Measurements from ENCODE around the gene ANKRD34A. TPM values are rescaled to one million over a fixed set of nuclear protein-coding genes. Genes with fewer than 3 reads are reported as not detected.

Gene ANKRD34A
- total RNA-seq, 1 experiment from 2014 or later = 0.69 TPM

DNA sequence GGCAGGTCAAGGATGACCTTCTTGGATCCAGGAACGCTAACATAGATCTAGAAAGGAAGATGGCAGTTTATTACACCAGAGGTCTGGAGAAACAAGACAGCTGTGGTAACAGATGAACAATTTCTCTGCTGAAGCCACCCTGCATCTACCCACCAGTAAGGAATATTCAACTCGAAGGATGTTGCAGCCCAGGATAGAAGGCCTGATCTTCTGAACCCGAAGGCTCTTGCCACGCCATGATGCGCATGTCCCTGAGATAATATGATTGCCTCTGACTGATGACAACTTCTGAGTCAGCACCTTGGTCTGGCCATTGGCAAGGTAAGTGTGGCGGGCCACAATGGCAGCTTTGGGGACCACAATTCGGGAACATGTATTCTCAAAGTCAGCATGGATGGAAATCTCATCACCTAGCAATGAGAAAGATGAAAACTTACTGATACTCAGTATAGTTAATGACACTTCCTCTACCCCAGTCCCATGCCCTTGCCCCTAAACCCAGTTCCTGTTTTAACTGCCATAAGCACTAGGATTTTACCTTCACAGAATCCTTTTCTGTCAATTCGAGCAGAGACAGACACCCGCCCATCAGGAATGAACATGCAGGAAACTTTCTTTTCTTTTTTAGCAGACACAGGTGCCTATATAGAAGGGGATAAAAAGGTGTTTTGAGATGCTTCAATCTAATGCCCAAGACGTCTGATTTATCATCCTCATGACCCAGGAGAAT is 30.2 kb upstream of the ANKRD34A start:
- Histone ChIP-seq H3K27ac (no peak overlapping the region), H3K9me3 (replicated peaks) (no peaks in the 10 kb centered on the region), H3K4me3 (peak overlapping the region; percentile 72), H3K27me3 (no peaks in the 10 kb centered on the region), H3K36me3 (peaks cover 36% of the 10 kb centered on the region), H3K4me1 (peaks cover 24% of the 10 kb centered on the region)
- no peak for DNase-seq

DNA sequence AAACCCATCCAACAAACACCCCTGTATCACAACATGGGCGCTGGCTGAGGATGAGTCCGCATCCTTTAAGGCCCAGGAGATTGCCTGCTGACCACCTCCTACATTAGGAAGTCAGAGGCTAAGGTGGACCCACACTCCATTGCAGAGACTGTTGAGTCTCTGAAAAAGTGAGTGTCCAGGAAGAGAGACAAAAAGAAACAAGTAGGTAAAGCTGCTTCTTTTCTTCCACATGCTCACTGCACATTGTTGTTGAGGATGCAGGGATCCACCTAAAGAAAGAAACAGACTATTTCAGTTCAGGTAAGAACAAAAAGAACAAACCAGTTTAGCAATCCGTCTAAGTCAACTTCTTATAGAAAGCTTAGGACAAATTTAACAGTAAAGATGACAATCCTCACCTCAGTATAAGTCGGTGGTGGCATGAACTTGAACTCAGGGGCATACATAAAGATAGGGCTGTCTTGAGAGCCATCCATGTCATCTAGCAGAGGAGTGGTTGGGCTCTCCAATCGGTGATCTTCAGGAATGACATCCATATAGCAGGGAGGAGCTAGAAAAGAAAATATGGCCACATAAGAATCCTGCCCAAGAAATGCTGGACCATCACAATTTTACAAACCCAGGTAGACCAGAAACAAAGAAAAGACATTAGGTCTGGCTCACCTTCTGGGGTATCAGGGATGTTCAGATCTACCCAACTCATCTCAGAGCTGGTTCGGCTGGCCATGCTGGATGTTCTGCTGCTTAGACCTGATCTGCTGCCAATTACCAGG is 29.4 kb upstream of the ANKRD34A start:
- Histone ChIP-seq H3K4me1 (peaks cover 18% of the 10 kb centered on the region), H3K27me3 (no peaks in the 10 kb centered on the region), H3K36me3 (peaks cover 36% of the 10 kb centered on the region), H3K4me3 (peak overlapping the region; percentile 72), H3K27ac (no peak overlapping the region), H3K9me3 (replicated peaks) (no peaks in the 10 kb centered on the region)
- no peak for DNase-seq

DNA sequence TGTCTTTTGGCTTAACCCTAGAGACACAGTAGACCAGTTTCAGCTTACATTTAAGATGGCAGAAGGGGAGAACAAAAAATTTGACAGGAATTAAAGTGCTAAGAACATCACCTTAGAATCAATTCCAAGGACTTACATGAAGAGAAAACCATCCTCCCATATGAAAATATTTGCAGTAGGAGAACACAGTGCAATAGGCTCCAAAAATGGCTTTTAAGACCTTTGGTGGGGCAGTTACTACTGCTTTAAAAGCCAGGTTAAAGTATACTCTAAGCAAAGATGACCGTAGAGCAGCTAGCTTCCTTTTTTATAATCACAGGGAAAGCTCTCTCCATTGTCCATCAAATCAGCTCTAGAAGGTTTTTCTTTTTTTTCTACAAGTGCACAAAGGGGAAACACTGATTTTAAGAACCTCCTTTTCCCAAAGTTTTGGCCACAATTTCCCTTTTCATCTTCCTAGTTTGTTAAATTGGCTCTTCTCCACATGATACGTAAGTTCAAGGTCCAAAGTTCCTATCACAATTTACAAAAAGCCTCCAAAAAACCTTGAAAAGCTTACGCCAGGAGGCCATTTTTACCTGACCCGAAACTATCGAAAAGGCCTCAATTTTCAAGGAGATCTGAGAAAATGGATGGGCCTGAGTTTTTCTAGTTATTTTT is 28.7 kb upstream of the ANKRD34A start:
- no peak for DNase-seq
- Histone ChIP-seq H3K36me3 (peaks cover 36% of the 10 kb centered on the region), H3K9me3 (replicated peaks) (no peaks in the 10 kb centered on the region), H3K4me3 (no peak overlapping the region), H3K27ac (no peak overlapping the region), H3K27me3 (no peaks in the 10 kb centered on the region), H3K4me1 (peaks cover 11% of the 10 kb centered on the region)

DNA sequence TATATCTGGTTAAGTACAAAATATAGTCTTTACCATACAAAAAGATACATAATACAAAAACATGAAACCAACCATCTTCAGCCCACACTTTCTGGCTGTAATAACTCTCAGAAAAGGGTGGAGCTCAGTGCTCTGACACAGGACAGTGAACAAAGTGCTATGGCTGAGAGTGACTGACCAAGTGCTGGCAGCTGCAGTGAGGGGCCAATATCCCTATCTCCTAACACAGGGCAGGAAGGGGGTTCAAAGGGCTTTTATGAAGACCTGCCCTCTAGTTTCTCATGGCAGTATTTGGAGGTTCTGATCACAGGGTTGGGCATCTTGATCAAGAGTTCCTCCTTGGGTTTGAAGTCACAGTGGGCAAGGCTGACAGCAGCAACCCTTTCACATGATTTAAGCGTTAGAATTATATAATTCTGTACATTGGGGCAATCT is 28.1 kb upstream of the ANKRD34A start:
- no peak for DNase-seq
- peaks cover 7% of the 10 kb centered on the region; the same call in 1 of the 2 replicates for H3K4me1 ChIP-seq
- peaks cover 36% of the 10 kb centered on the region for H3K36me3 ChIP-seq
- H3K27me3 ChIP-seq = no peaks in the 10 kb centered on the region
- no peak overlapping the region for H3K4me3 ChIP-seq
- H3K9me3 ChIP-seq (replicated peaks) = no peaks in the 10 kb centered on the region
- H3K27ac ChIP-seq = no peak overlapping the region

DNA sequence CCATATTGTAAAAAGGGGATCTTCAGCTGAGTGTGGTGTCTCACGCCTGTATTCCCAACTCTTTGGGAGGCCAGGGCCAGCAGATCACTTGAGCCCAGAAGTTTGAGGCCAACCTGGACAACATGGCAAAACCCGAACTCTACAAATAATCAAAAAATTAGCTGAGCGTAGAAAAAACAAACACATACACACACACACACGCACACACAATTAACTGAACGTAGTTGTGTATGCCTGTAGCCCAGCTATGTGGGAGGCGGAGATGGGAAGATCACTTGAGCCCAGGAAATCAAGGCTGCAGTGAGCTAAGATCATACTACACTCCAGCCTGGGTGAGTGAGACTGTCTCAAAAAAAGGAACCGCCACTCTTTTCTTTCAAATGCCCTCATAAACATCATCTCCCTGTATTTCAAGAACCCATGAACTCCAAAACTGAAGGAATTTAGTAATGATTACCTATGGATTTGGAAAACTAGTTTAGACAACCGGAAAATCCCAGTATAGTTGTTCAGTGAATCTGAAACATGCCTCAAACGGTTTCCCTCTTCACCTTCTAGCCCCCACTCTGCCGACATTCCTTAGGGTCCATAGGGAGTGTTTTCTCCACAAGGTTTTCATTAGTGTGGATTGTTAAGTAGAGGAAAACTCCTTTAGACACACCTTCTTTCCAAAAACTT is 27.5 kb upstream of the ANKRD34A start:
- no peaks in the 10 kb centered on the region for H3K9me3 ChIP-seq (replicated peaks)
- no peak overlapping the region for H3K27ac ChIP-seq
- H3K36me3 ChIP-seq = peaks cover 36% of the 10 kb centered on the region
- no peak overlapping the region for H3K4me3 ChIP-seq
- peaks cover 7% of the 10 kb centered on the region for H3K4me1 ChIP-seq
- no peak for DNase-seq
- H3K27me3 ChIP-seq = no peaks in the 10 kb centered on the region

DNA sequence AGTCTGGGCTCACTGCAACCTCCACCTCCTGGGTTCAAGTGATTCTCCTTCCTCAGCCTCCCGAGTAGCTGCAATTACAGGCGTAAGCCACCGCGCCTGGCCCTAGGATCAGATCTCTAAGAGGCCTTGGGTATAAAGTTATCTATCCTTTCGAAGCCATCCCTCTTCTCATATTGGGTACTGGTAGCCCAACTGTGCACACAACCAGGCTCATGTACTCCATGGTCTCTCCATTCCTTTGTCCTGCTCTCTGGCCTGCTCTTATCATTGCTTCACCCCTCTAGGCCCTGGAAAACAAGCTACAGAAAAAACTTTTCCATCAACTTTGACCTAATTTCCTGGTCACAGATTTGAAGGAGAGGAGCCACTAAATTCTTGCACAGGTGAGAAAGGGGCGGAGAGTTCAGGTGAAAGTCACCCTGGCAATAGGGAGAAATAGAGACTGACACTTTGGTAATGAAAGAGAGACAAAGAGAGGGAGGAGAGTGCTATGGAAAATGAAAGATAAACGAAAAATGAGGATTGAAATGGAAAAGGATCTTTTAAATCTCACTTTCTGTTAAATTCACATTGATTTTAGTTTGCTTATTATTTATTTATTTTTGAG is 26.0 kb upstream of the ANKRD34A start:
- no peak overlapping the region for H3K27ac ChIP-seq
- no peak overlapping the region for H3K4me3 ChIP-seq
- H3K27me3 ChIP-seq = no peaks in the 10 kb centered on the region
- H3K4me1 ChIP-seq = peaks cover 16% of the 10 kb centered on the region
- no peak for DNase-seq
- H3K9me3 ChIP-seq (replicated peaks) = no peaks in the 10 kb centered on the region
- peaks cover 34% of the 10 kb centered on the region for H3K36me3 ChIP-seq

DNA sequence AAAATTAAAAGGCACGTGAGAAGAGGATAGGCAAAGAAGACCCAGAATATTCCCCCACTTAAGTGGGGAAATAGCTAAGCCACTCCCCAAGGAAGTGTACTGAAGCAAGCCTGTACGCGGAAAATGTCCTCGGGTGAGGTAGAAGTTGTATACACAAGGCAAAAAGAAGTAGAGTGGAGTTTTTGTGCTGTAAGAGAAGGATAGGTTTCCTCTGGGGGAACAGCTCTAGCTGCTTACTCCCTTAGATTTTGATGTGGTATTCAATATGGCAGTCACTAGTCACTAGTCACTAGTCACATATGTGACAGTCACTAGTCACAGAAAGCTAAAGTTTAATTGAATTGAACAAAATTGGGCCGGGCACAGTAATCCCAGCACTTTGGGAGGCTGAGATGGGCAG is 24.4 kb upstream of the ANKRD34A start:
- peaks cover 19% of the 10 kb centered on the region for H3K36me3 ChIP-seq
- no peak overlapping the region for H3K4me3 ChIP-seq
- peaks cover 24% of the 10 kb centered on the region for H3K4me1 ChIP-seq
- H3K9me3 ChIP-seq (replicated peaks) = no peaks in the 10 kb centered on the region
- no peak for DNase-seq
- no peak overlapping the region for H3K27ac ChIP-seq
- H3K27me3 ChIP-seq = no peaks in the 10 kb centered on the region

DNA sequence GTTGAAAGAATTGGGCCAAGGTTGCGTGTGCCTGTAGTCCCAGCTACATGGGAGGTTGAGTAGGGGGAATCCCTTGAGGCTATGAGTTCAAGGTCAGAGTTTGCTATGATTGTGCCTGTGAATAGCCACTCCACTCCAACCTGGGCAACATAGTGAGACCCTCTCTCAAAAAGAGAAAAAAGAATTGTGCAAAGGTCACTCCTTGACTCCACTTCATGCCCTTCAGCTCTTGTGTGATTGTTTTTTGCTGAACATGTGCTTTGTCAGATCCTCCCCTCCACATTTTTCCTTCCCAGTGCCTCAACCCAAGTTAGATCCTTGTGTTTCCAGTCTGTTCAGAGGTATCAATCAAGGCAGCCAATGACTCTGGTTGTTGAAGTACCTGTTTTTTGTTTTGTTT is 23.6 kb upstream of the ANKRD34A start:
- H3K9me3 ChIP-seq (replicated peaks) = no peaks in the 10 kb centered on the region

DNA sequence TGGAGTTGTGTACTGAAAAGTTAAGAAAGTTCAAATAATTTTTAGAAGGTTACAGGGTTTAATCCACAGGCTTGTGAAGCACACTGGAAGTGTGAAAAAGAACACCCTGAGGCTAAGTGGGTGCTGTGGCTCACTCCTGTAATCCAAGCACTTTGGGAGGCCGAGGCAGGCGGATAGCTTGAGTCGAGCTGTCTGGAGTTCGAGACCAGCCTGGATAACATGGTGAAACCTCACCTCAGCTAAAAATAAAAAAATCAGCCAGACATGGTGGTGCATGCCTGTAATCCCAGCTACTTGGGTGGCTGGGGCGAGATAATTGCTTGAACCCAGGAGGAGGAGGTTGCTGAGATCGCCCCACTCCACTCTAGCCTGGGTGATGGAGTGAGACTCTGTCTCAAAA is 22.2 kb upstream of the ANKRD34A start:
- DNase-seq = peak in 1 of 2 experiments; percentile 34
- Histone ChIP-seq H3K9me3 (replicated peaks) (no peaks in the 10 kb centered on the region), H3K4me3 (peak overlapping the region; percentile 37), H3K27ac (peak overlapping the region; percentile 92), H3K36me3 (no peaks in the 10 kb centered on the region), H3K4me1 (peaks cover 44% of the 10 kb centered on the region), H3K27me3 (no peaks in the 10 kb centered on the region)

More for the DNA sequence above, 23.6 kb upstream of the ANKRD34A start:
- no peaks in the 10 kb centered on the region for H3K27me3 ChIP-seq
- H3K36me3 ChIP-seq = peaks cover 10% of the 10 kb centered on the region
- peaks cover 33% of the 10 kb centered on the region for H3K4me1 ChIP-seq
- no peak overlapping the region for H3K27ac ChIP-seq
- DNase-seq = no peak
- no peak overlapping the region for H3K4me3 ChIP-seq

DNA sequence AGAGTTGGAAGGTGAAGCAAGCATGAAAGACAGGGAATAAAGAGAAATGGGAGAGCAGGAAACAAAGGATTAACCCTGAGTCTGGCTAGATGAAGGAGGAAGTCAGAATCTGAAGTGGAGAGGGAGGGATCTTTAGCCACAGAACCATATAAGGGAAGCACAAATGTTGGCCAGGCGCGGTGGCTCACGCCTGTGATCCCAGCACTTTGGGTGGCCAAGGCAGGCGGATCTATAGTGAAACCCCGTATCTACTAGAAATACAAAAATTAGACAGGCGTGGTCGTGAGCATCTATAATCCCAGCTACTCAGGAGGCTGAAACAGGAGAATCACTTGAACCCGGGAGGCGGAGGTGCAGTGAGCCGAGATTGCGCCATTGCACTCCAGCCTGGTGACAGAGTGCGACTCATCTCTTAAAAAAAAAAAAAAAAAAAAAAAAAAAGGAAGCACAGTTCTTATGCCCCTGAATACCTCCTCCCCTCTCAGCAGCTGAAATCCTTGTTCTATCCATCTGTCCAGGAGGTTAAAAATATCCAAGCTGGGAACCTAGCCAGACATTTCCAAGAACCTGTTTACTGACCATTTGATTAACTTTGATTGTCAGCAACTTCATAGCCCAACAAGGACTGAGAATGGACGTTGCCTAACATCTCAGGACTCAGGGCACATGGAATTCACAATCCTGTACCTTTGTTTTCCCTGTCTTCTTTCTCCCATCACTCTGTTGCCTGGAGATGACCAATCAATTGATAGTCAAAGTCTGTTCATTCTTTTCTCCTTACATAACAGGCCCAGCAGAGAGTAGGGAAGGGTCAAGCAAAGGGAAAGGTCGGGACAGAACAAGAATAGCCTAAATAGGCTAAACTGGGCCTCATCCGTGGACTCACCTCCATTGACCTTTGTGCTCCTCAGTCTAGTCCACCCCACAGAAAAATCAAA is 21.4 kb upstream of the ANKRD34A start:
- Histone ChIP-seq H3K36me3 (no peaks in the 10 kb centered on the region), H3K4me1 (peaks cover 45% of the 10 kb centered on the region), H3K27me3 (no peaks in the 10 kb centered on the region), H3K27ac (peak overlapping the region; percentile 92), H3K4me3 (peak overlapping the region; percentile 37), H3K9me3 (replicated peaks) (no peaks in the 10 kb centered on the region)
- peak; percentile 87 to 94 for DNase-seq

DNA sequence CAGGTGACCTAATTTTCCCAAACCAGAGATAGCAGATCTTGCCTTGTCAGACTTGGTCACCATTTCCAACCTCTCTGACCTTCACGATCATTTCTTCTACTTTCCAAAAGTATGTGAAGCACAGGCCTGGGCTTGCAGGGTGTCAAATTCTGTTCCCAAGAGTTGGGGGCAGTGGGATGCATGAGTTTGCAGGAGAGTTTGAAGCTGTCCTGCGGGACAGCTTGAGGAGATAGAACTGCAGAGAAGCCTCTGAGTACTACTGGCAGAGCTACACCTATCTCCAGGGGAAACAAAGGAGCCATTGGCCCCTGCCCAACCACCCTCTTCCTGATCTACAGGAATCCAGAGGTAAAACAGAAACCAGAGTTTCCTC is 20.7 kb upstream of the ANKRD34A start:
- Histone ChIP-seq H3K27ac (peak overlapping the region; percentile 92), H3K27me3 (no peaks in the 10 kb centered on the region), H3K4me1 (peaks cover 51% of the 10 kb centered on the region), H3K36me3 (no peaks in the 10 kb centered on the region), H3K4me3 (peak overlapping the region; percentile 37), H3K9me3 (replicated peaks) (no peaks in the 10 kb centered on the region)
- peak in 1 of 2 experiments; percentile 59 for DNase-seq

DNA sequence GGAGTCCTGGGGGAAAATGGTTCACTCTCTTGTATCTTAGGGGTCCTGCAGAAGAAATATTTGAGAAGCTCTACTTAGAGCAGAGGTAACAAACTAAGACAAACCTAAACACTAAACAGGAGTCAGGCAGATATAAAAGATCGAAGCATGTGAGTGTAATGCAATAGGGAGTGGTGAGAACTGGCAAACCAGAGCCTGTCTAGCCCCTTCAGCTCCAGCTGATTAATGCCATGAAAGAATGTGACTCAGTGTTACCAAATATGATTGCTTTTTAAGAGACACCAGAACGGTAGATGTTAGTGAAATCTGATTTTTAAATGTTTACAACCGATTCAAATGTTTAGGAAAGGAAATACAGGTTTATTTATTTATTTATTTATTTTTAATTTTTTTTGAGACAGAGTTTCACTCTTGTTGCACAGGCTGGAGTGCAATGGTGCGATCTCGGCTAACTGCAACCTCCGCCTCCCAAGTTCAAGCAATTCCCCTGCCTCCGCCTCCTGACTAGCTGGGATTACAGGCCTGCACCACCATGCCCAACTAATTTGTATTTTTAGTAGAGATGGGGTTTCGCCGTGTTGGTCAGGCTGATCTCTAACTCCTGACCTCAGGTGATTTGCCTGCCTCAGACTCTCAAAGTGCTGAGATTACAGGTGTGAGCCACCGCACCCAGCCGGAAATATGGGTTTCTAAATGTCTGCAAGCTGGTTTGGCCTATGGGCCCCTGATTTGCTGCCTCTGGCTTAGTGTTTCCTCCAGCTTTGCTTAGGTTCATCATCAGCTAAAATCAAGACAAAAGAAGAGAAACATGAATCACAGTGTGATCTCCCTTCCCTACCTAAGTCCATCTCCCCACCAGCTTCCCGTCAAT is 19.8 kb upstream of the ANKRD34A start:
- Histone ChIP-seq H3K9me3 (replicated peaks) (no peaks in the 10 kb centered on the region), H3K27ac (peak overlapping the region; percentile 92), H3K27me3 (no peaks in the 10 kb centered on the region), H3K4me3 (no peak overlapping the region; the same call in 1 of the 2 replicates), H3K36me3 (no peaks in the 10 kb centered on the region), H3K4me1 (peaks cover 57% of the 10 kb centered on the region)
- DNase-seq = peak in 1 of 2 experiments; percentile 26

Measured in SJCRH30 (cell line).